HFFc6 (cell line): Measurements from ENCODE around the gene CFAP97D1. TPM values are rescaled to one million over a fixed set of nuclear protein-coding genes. Genes with fewer than 3 reads are reported as not detected.

Experiments
- DNase-seq: peaks from one replicate; pipeline ENCODE4 v3.0.0-alpha.2; 2018
- H3K27ac Mint-ChIP-seq: 2 replicates; pipeline ENCODE4 v1.8.0; 2020; ENCODE audit warnings: mild to moderate bottlenecking, mixed read lengths
- H3K27me3 Mint-ChIP-seq: 2 replicates; pipeline ENCODE4 v1.8.0; 2021; ENCODE audit warnings: mild to moderate bottlenecking, moderate library complexity, mixed read lengths; ENCODE audit not compliant: insufficient read depth
- H3K36me3 Mint-ChIP-seq: 2 replicates; pipeline ENCODE4 v1.8.0; 2021; ENCODE audit warnings: low read depth, mixed read lengths
- H3K4me1 Mint-ChIP-seq: 2 replicates; pipeline ENCODE4 v1.8.0; 2020; ENCODE audit warnings: low read depth, mixed read lengths
- H3K4me3 Mint-ChIP-seq: 2 replicates; pipeline ENCODE4 v1.8.0; 2020; ENCODE audit warnings: mild to moderate bottlenecking, moderate library complexity, mixed read lengths
- H3K9me3 Mint-ChIP-seq: 2 replicates; pipeline ENCODE4 v1.8.0; 2020; ENCODE audit warnings: mild to moderate bottlenecking, mixed read lengths
- total RNA-seq, 6 experiments: library from RNA; stranded (reverse); fragmentation: NEBNext Ultra II Directional; extraction: Animal tissue kit (Norgen Biotek cat#: 25700); gene quantifications; 2 replicates in 1 of 6; 3 replicates in 5 of 6; pipeline ENCODE4 v1.2.3, GENCODE V29; 2021
- TF ChIP-seq, protein P1 (sequence below): fragments of 200-600 bp; sonication (generic); IDR thresholded peaks from 2 replicates; pipeline ENCODE4 v1.5.0; 2021; ENCODE audit warnings: antibody characterized with exemption, mild to moderate bottlenecking

The CFAP97D1 gene
- total RNA-seq, 6 experiments from 2014 or later = not detected

DNA sequence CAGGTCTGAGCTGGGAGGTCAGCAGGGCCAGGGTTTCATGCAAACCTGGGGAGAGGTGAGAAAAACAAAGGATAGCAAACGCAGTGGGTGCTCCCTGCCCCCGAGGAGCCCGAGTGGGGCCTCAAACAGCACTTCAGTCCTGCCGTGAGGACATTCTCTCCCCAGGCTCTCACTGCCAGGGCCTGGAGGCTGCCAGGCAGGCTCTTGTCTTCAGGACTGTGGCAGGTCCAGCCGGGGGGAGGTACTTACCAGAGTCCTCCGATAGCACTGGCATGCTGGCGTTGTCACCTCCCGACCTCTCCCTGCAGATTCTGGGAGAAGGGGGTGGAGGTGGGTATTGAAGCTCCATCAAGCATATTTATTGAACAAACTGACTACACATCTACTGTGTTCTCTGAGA is 51.4 kb downstream of the CFAP97D1 start:
- H3K27me3 Mint-ChIP-seq = peaks cover 5% of the 10 kb centered on the region
- H3K9me3 Mint-ChIP-seq = no peaks in the 10 kb centered on the region
- no peak overlapping the region; the same call in 1 of the 2 replicates for H3K27ac Mint-ChIP-seq
- no peak for DNase-seq
- H3K4me3 Mint-ChIP-seq = peak overlapping the region; percentile 88
- TF ChIP-seq, protein P1, sequence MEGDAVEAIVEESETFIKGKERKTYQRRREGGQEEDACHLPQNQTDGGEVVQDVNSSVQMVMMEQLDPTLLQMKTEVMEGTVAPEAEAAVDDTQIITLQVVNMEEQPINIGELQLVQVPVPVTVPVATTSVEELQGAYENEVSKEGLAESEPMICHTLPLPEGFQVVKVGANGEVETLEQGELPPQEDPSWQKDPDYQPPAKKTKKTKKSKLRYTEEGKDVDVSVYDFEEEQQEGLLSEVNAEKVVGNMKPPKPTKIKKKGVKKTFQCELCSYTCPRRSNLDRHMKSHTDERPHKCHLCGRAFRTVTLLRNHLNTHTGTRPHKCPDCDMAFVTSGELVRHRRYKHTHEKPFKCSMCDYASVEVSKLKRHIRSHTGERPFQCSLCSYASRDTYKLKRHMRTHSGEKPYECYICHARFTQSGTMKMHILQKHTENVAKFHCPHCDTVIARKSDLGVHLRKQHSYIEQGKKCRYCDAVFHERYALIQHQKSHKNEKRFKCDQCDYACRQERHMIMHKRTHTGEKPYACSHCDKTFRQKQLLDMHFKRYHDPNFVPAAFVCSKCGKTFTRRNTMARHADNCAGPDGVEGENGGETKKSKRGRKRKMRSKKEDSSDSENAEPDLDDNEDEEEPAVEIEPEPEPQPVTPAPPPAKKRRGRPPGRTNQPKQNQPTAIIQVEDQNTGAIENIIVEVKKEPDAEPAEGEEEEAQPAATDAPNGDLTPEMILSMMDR = no peak
- peaks cover 32% of the 10 kb centered on the region for H3K4me1 Mint-ChIP-seq
- H3K36me3 Mint-ChIP-seq = peaks cover 12% of the 10 kb centered on the region; the same call in 1 of the 2 replicates

DNA sequence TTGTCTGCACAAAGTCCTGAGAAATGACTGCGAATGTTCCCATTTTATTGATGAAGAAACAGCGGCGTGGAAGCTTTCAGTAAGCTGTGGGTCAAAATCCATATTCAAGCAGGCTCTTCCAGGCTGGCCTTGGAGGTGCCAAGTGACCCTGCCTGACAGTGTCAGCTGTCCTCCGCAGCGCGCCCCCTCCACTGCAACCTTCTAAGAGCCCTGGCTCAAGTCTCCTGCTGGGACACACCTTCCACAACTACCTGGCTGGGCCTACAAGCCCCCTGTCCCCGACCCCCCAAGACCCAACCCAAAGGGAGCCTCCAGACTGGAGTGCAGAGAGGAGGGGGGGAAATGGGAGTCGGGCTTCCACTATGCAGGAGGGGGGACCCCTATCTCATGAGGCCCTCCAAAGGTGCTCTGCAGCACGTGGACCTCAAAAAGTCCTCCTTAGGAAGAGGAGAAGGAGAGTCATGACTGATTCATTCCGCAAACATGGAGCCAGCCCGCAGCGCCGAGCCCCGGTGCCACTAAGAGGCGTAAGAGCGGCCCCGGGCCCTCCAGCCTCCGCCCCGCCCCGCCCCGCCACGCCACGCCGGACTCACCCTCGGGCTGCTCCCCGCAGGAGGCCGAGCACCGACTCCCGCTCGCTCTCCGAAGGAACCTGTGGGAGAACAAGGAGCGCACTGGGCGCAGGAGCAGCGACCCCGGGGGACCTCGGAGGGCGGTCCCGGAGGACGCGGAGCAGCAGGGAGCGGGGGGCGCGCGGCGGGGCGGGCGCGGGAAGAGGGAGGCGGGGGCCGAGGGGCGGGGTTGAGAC is 52.1 kb downstream of the CFAP97D1 start:
- Mint-ChIP-seq H3K27me3 (peaks cover 5% of the 10 kb centered on the region), H3K36me3 (peaks cover 10% of the 10 kb centered on the region; the same call in 1 of the 2 replicates), H3K4me1 (peaks cover 32% of the 10 kb centered on the region), H3K9me3 (no peaks in the 10 kb centered on the region), H3K4me3 (peak overlapping the region; percentile 88), H3K27ac (peak overlapping the region; percentile 82)
- peak; percentile 68 for DNase-seq
- TF ChIP-seq, protein P1 = peak; percentile 16; the same call in 1 of the 2 replicates

DNA sequence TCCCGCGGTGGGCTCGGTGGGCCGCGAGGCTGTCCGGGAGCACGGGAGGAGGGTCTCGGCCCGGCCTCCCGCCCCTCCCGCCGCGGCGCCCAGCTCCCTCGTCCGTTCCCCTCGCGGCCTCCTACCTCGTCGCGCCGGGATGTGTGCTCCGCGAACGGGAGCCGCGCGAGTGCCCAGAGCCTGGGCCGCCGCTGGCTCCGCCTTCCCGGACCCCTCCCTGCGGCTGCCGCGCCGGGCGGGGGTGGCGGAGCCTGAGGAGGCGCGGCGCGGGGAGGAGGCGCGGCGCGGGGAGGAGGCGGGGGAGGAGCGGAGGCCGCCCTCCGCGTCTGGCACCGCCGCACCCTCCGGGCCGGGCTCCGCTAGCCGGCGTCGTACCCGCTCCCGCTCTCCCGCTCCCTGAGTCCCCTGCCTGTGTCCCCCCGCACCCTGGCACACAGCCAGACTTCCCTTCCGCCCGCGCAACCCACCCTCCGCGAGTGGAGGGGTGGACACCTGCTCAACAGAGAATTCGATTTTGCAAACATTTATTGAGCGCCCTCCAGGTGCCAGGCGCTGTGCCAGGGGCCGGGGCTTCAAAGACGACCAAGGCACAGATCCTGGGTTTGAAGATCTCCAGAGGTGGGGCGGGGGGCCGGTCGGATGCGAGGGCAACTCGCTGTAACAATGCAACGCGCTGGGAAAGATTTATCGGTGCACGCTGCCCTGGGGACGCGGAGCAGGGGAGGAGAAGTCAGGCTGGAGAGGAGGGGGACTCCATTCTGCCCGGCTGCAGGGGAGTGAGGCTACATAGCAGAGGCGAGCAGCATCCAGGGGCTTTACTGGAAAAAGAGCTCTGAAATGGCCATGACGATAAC is 53.0 kb downstream of the CFAP97D1 start, which contains the start of gene MPP3:
Gene MPP3 (minus strand): TSS at position 171 of the 854 bp plus-strand sequence. CDS start 1,240 bp downstream, outside the sequence.
- TF ChIP-seq, protein P1 = no peak
- Mint-ChIP-seq H3K27ac (peak within 1 kb of the TSS; percentile 82), H3K4me1 (peaks cover 32% of the 10 kb centered on the region), H3K4me3 (peak within 1 kb of the TSS; percentile 88), H3K36me3 (peaks cover 5% of the 10 kb centered on the region; the same call in 1 of the 2 replicates), H3K27me3 (peaks cover 7% of the 10 kb centered on the region), H3K9me3 (no peaks in the 10 kb centered on the region)
- peak; percentile 23 for DNase-seq

DNA sequence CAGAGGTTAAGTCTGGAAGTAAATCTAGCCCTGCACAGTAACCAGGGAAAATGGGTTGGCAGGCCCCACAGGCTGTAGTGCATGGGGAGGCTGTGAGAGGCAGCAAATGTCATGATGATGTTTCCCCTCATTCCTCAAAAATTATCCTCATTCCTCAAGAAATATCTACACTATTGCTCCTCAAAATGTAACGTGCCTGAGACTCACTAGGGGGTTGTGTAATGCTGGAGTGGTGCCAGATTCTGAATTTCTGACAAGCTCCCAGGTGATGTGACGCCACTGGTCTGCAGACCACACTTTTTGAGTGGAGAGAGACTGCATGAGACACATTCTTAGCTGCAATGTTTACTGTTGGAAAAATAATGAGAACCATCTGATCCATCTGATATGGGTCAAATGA is 53.9 kb downstream of the CFAP97D1 start:
- no peak for DNase-seq
- H3K9me3 Mint-ChIP-seq = no peaks in the 10 kb centered on the region
- TF ChIP-seq, protein P1 = no peak
- H3K27ac Mint-ChIP-seq = peak overlapping the region; percentile 4; the same call in 1 of the 2 replicates
- H3K27me3 Mint-ChIP-seq = peaks cover 7% of the 10 kb centered on the region
- peaks cover 32% of the 10 kb centered on the region for H3K4me1 Mint-ChIP-seq
- peaks cover 5% of the 10 kb centered on the region; the same call in 1 of the 2 replicates for H3K36me3 Mint-ChIP-seq
- H3K4me3 Mint-ChIP-seq = peak overlapping the region; percentile 34; the same call in 1 of the 2 replicates

Other genes starting within 250 kb of the CFAP97D1 start
- gene ETV4, start 234.1 kb upstream of the CFAP97D1 start, total RNA-seq = 1 to 10 TPM; 4.7 to 6.9 (median 5.8) TPM
- not detected for gene MEOX1, start 118.5 kb upstream of the CFAP97D1 start, total RNA-seq
- not detected for gene SOST, start 21.6 kb upstream of the CFAP97D1 start, total RNA-seq
- gene DUSP3, start 1.5 kb upstream of the CFAP97D1 start, total RNA-seq = 10 to 100 TPM; 34.3 to 47.2 (median 38.3) TPM
- gene MPP3, start 52.7 kb downstream of the CFAP97D1 start, total RNA-seq = 1 to 10 TPM; 5.5 to 6.9 (median 5.9) TPM
- not detected for gene CD300LG, start 66.7 kb downstream of the CFAP97D1 start, total RNA-seq
- 1 to 10 TPM in 3 of 6 experiments, under 1 TPM in 3; 0.62 to 1.3 (median 1.0) TPM for gene MPP2, start 127.1 kb downstream of the CFAP97D1 start, total RNA-seq
- gene PPY, start 162.0 kb downstream of the CFAP97D1 start, total RNA-seq = not detected
- under 1 TPM in 1 of 6 experiments, not detected in 5; 0.43 TPM for gene PYY, start 173.5 kb downstream of the CFAP97D1 start, total RNA-seq
- gene NAGS, start 224.2 kb downstream of the CFAP97D1 start, total RNA-seq = 1 to 10 TPM in 3 of 6 experiments, under 1 TPM in 3; 0.63 to 1.1 (median 0.91) TPM
- 10 to 100 TPM; 27.8 to 32.7 (median 29.2) TPM for gene TMEM101, start 234.5 kb downstream of the CFAP97D1 start, total RNA-seq